ENCODE results near the gene BAIAP2L1. TPM values are rescaled to one million over a fixed set of nuclear protein-coding genes. Genes with fewer than 3 reads are reported as not detected.

Gene BAIAP2L1
- total RNA-seq, 1 donor from 2014 or later, result 6.5 TPM

Other genes starting within 250 kb of the BAIAP2L1 start
- 3.2 TPM for gene BHLHA15, start 189.7 kb downstream of the BAIAP2L1 start, total RNA-seq
- 42.3 TPM for gene TECPR1, start 148.9 kb downstream of the BAIAP2L1 start, total RNA-seq
- 13.3 TPM for gene BRI3, start 119.4 kb downstream of the BAIAP2L1 start, total RNA-seq
- gene NPTX2, start 216.2 kb upstream of the BAIAP2L1 start, total RNA-seq, result 4.3 TPM

All from tongue (tissue), 1 donor.